WI38 (cell line): ENCODE results near the gene ZMIZ1.

Experiments
- H3K4me3 ChIP-seq: 2 replicates; pipeline ENCODE4 v1.5.1; 2011; ENCODE audit warnings: low read depth, mild to moderate bottlenecking, control low read depth, low read length
- CTCF ChIP-seq: IDR thresholded peaks from 2 replicates; pipeline ENCODE4 v1.5.1; 2012; ENCODE audit warnings: low read depth, mild to moderate bottlenecking, control low read depth, low read length

Gene ZMIZ1

GRCh38 chr10:79063661-79064492 is 4.9 kb upstream of the ZMIZ1 start:
- TF ChIP-seq CTCF = no peak
- no peak overlapping the region for H3K4me3 ChIP-seq

- TF ChIP-seq CTCF = no peak
- H3K4me3 ChIP-seq = no peak overlapping the region
Observed at GRCh38 chr10:79065091-79065551, 3.6 kb upstream of the ZMIZ1 start.

DNA sequence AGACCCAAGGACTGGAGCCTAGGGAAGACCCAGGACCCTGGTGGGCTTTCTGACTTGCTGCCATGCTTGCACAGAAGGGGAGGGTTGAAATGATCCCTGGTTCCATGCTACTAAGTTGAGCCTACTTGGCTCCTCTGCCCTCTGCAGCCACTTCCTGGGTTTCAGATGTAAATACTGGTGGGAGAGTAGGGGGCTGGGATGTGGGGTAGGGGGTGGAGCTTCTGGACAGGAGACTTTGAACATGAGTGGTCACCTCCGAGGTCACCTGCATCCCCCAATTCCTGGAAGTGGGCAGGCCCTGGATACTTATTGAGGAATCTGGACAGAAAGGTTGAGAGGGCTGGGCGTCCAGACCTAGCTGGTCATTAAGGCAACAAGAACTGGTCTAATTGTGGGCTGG is 2.9 kb upstream of the ZMIZ1 start:
- H3K4me3 ChIP-seq = no peak overlapping the region
- TF ChIP-seq CTCF = no peak

DNA sequence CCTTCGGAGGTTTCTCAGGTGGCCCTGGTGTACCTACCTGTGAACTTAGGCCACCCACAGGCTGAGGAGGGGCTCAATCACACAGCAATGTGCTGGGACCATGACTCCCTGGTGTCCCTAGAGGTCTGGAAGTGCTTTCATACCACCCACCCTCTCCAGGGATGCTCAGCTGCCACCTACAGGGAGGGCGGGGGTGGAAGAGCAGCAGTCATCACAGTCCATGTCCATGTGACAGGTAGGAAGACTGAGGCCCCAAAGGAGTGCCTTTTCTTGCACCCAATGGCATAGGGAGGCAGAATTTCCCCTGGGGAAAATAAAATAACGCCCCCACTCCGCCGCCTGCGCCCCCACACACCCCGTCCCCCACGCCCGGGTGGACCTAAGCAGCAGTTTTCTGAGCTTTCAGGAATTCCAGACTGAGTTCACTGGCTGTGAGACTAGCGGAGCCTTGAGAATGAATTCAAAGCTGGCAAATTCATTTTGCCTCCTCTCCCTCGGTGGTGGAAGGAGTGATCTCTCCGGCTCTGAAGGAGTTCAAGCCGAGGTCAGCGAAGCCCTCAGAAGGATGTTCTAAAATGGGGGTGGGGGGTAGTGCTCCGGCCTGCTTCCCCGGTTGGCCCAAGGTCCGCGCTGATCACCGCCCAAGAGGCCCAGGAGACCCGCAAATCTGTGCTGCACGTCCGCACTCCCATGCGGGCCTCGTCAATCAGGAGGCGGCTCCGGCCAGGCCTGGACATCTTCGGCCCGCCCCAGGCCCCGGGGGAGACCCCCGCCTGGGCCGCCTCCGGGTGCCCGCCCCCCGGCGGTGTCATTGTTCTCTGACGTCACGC is 2.1 kb upstream of the ZMIZ1 start:
- H3K4me3 ChIP-seq = peak overlapping the region; percentile 61
- TF ChIP-seq CTCF = peak; percentile 20; the same call in 1 of the 2 replicates

DNA sequence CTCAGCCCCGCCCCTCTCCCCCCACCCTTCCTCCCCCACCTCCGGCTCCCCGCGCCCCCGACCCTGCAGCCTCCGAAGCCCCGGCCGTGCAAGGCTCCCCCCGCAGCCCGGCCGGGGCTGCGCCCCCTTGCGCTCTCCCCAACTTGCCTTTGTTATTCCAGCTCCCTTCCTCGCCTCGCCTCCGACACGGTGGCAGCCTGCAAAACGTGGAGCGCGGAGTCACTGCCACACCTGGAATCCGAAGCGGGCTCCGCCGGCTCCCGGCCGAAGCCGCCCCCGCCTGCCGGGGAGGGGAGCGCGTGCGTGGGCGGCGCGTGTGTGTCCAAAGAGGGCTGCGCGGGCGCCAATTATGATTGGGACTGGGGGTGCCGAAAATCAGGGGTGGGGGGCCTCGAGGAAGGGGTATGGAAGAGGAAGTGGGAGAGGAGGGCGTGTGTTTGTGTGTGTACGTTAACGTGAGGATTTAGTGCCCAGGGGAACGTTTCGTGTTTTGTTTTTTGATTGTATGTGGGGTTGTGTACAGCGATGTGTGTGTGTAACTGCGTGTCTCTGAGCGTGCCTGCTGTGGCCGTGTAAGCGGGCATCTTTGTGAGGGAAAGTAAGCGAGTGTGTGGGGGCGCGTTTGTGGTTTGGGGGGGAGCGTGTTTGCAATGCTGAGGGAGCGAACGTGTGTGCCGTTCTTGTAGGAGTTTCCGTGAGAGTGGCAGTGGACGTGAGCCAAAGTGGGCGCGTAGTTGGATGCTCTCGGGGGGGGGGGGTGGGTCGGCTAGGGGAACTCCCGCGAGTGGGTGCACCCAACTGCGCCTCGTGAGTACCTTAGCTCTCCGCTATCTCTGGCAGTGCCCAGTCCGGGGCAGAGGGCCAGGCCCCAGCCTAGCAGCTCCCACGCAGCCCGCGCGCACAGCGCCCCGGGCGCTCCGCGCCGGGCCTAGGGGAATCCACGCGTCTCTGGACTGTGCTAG is 1.2 kb upstream of the ZMIZ1 start:
- peak overlapping the region; percentile 61 for H3K4me3 ChIP-seq
- TF ChIP-seq CTCF = no peak

GRCh38 chr10:79068203-79068561 is 584 bp upstream of the ZMIZ1 start:
- H3K4me3 ChIP-seq = peak overlapping the region; percentile 61
- TF ChIP-seq CTCF = no peak
